WTC11 (cell line): ENCODE results near the gene CGRRF1. TPM values are rescaled to one million over a fixed set of nuclear protein-coding genes. Genes with fewer than 3 reads are reported as not detected.

Experiments
- ATAC-seq: fragments of 200-7000 bp; cut with Tn5 transposase; 2 replicates; pipeline ENCODE4 v1.10.0; 2021; ENCODE audit warnings: mild to moderate bottlenecking, moderate library complexity
- CTCF ChIA-PET: fragments of 300-600 bp; sonication (Branson Sonifier 250); formaldehyde crosslinking; loops from one replicate; lab custom pipeline; 2021; ENCODE audit warnings: antibody characterized with exemption; lab: Charles Lee
- POLR2A ChIA-PET: fragments of 350-600 bp; sonication (Branson Sonifier 250); formaldehyde crosslinking; loops from one replicate; lab custom pipeline; 2021; ENCODE audit warnings: antibody characterized with exemption; lab: Charles Lee
- DNase-seq: peaks from one replicate; pipeline ENCODE4 v3.0.0; 2021; ENCODE audit warnings: low spot score
- H3K27ac Mint-ChIP-seq: 2 replicates; pipeline ENCODE4 v1.8.0; 2021; ENCODE audit warnings: mixed read lengths
- H3K27me3 Mint-ChIP-seq: 2 replicates; pipeline ENCODE4 v1.8.0; 2021; ENCODE audit warnings: low read depth, mild to moderate bottlenecking, moderate library complexity, mixed read lengths
- H3K36me3 Mint-ChIP-seq: 2 replicates; pipeline ENCODE4 v1.8.0; 2021; ENCODE audit warnings: mixed read lengths
- H3K4me1 Mint-ChIP-seq: 2 replicates; pipeline ENCODE4 v1.8.0; 2022; ENCODE audit warnings: mixed read lengths
- H3K4me3 Mint-ChIP-seq: 2 replicates; pipeline ENCODE4 v1.8.0; 2021; ENCODE audit warnings: mild to moderate bottlenecking, moderate library complexity, mixed read lengths
- H3K9me3 Mint-ChIP-seq: 2 replicates; pipeline ENCODE4 v1.8.0; 2021; ENCODE audit warnings: mixed read lengths
- CBFB ChIP-seq: sonication (generic); formaldehyde crosslinking; IDR thresholded peaks from 2 replicates; pipeline ENCODE4 v1.8.1; 2022; ENCODE audit warnings: mild to moderate bottlenecking, low read depth, missing genetic modification reagents
- E2F4 ChIP-seq: sonication (generic); formaldehyde crosslinking; IDR thresholded peaks from 2 replicates; pipeline ENCODE4 v1.8.1; 2022; ENCODE audit warnings: low read depth, mild to moderate bottlenecking, moderate library complexity, missing genetic modification reagents, borderline replicate concordance
- E2F5 ChIP-seq: sonication (generic); formaldehyde crosslinking; IDR thresholded peaks from 2 replicates; pipeline ENCODE4 v1.8.1; 2022; ENCODE audit warnings: mild to moderate bottlenecking, moderate library complexity, missing genetic modification reagents
- FOXJ3 ChIP-seq: sonication (generic); formaldehyde crosslinking; IDR thresholded peaks from 2 replicates; pipeline ENCODE4 v1.9.0; 2021; ENCODE audit warnings: missing genetic modification reagents, mild to moderate bottlenecking, borderline replicate concordance
- GRHL2 ChIP-seq: fragments of 250-450 bp; sonication (Bioruptor Pico); IDR thresholded peaks from 2 replicates; pipeline ENCODE4 v1.8.0; 2022; ENCODE audit warnings: mild to moderate bottlenecking, moderate library complexity; ENCODE audit not compliant: insufficient replicate concordance, severe bottlenecking
- JUN ChIP-seq: sonication (generic); formaldehyde crosslinking; IDR thresholded peaks from 2 replicates; pipeline ENCODE4 v1.8.0; 2023; ENCODE audit warnings: mild to moderate bottlenecking, missing genetic modification reagents
- MLX ChIP-seq: sonication (generic); formaldehyde crosslinking; IDR thresholded peaks from 2 replicates; pipeline ENCODE4 v1.8.1; 2023; ENCODE audit warnings: mild to moderate bottlenecking, missing genetic modification reagents, moderate library complexity
- MXD4 ChIP-seq: fragments of 250-450 bp; sonication (Bioruptor Pico); IDR thresholded peaks from 2 replicates; pipeline ENCODE4 v1.8.0; 2021; ENCODE audit warnings: mild to moderate bottlenecking, moderate library complexity, borderline replicate concordance
- NFYB ChIP-seq: sonication (generic); formaldehyde crosslinking; conservative IDR thresholded peaks from 2 replicates; pipeline ENCODE4 v1.8.0; 2022; ENCODE audit warnings: low read depth, missing genetic modification reagents
- OVOL2 ChIP-seq: fragments of 250-450 bp; sonication (Bioruptor Pico); IDR thresholded peaks from 2 replicates; pipeline ENCODE4 v1.9.0; 2021; ENCODE audit warnings: mild to moderate bottlenecking, borderline replicate concordance
- RORB ChIP-seq: fragments of 250-450 bp; sonication (Bioruptor Pico); IDR thresholded peaks from 2 replicates; pipeline ENCODE4 v1.9.0; 2021; ENCODE audit warnings: mild to moderate bottlenecking
- STAT6 ChIP-seq: sonication (generic); formaldehyde crosslinking; conservative IDR thresholded peaks from 2 replicates; pipeline ENCODE4 v1.8.1; 2023; ENCODE audit warnings: mild to moderate bottlenecking, low read depth, missing genetic modification reagents, moderate library complexity
- ZNF219 ChIP-seq: sonication (generic); formaldehyde crosslinking; IDR thresholded peaks from 2 replicates; pipeline ENCODE4 v1.8.0; 2023; ENCODE audit warnings: missing genetic modification reagents, mild to moderate bottlenecking, borderline replicate concordance
- ZSCAN18 ChIP-seq: fragments of 250-450 bp; sonication (Bioruptor Pico); IDR thresholded peaks from 2 replicates; pipeline ENCODE4 v2.1.2; 2022; ENCODE audit warnings: mild to moderate bottlenecking, moderate library complexity
- total RNA-seq: library from RNA; stranded (reverse); gene quantifications from 3 replicates; pipeline ENCODE4 v1.2.3, GENCODE V29; 2021
- TF ChIP-seq, protein P1 (sequence below): sonication (generic); formaldehyde crosslinking; IDR thresholded peaks from 2 replicates; pipeline ENCODE4 v1.8.1; 2023; ENCODE audit warnings: mild to moderate bottlenecking, missing genetic modification reagents, borderline replicate concordance
- TF ChIP-seq, protein P2 (sequence below): sonication (generic); formaldehyde crosslinking; IDR thresholded peaks from 2 replicates; pipeline ENCODE4 v1.8.1; 2023; ENCODE audit warnings: mild to moderate bottlenecking, missing genetic modification reagents, moderate library complexity

Gene CGRRF1
- total RNA-seq, 1 experiment from 2014 or later, result 15.1 TPM

DNA sequence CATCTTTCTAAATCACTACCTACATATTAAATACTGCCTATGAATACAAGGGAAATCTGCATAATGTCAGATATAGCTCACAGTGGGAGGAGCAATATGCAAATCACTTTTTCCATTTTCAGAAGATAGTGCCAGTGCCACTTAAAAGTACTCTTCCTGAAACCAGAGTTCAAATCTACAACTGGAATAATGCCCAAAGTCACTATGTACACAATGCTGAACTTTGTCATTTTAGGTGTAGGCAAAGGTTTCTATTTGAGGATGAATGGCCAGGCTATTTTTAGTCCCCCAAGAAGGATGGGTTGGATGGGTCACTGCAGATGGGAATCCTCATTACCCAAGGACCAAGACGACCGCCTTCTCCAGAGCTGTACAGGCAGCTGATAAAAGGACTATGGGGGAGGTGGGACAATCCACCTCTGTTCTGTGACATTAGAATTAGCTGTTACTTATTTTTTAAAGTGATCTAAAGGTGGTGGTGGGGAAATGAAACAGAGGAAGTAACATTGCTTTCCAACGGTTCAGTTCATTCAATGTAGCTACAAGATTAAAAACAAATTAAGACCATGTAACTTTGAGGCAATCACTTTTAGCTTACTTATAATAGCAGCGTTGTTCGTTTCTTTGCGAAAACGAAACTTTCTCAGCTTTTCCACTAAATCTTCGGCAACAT is 26.5 kb upstream of the CGRRF1 start:
- no peak overlapping the region for H3K4me3 Mint-ChIP-seq
- no peaks in the 10 kb centered on the region for H3K9me3 Mint-ChIP-seq
- H3K27me3 Mint-ChIP-seq, result no peaks in the 10 kb centered on the region
- no peak overlapping the region for H3K27ac Mint-ChIP-seq
- TF ChIP-seq CBFB (CRISPR knock-in tag) (no peak), ZSCAN18 (CRISPR knock-in tag) (no peak), ZNF219 (CRISPR knock-in tag) (no peak), E2F5 (CRISPR knock-in tag) (no peak), E2F4 (CRISPR knock-in tag) (no peak), RORB (CRISPR knock-in tag) (no peak), MLX (CRISPR knock-in tag) (no peak), JUN (no peak)
- TF ChIP-seq, all 79 proteins: peak for 0
- ChIA-PET CTCF (no interaction called here), POLR2A (no interaction called here)
- DNase-seq (no peak), ATAC-seq (no peak)
- H3K4me1 Mint-ChIP-seq, result peaks cover 24% of the 10 kb centered on the region
- peaks cover 15% of the 10 kb centered on the region for H3K36me3 Mint-ChIP-seq

- no peak for DNase-seq
- TF ChIP-seq NFYB (CRISPR knock-in tag), result no peak
- no peak for TF ChIP-seq JUN
- TF ChIP-seq RORB (CRISPR knock-in tag), result no peak
- TF ChIP-seq GRHL2 (CRISPR knock-in tag), result no peak
- no peak for TF ChIP-seq MXD4 (CRISPR knock-in tag)
- TF ChIP-seq OVOL2, result no peak
- TF ChIP-seq, protein P1, sequence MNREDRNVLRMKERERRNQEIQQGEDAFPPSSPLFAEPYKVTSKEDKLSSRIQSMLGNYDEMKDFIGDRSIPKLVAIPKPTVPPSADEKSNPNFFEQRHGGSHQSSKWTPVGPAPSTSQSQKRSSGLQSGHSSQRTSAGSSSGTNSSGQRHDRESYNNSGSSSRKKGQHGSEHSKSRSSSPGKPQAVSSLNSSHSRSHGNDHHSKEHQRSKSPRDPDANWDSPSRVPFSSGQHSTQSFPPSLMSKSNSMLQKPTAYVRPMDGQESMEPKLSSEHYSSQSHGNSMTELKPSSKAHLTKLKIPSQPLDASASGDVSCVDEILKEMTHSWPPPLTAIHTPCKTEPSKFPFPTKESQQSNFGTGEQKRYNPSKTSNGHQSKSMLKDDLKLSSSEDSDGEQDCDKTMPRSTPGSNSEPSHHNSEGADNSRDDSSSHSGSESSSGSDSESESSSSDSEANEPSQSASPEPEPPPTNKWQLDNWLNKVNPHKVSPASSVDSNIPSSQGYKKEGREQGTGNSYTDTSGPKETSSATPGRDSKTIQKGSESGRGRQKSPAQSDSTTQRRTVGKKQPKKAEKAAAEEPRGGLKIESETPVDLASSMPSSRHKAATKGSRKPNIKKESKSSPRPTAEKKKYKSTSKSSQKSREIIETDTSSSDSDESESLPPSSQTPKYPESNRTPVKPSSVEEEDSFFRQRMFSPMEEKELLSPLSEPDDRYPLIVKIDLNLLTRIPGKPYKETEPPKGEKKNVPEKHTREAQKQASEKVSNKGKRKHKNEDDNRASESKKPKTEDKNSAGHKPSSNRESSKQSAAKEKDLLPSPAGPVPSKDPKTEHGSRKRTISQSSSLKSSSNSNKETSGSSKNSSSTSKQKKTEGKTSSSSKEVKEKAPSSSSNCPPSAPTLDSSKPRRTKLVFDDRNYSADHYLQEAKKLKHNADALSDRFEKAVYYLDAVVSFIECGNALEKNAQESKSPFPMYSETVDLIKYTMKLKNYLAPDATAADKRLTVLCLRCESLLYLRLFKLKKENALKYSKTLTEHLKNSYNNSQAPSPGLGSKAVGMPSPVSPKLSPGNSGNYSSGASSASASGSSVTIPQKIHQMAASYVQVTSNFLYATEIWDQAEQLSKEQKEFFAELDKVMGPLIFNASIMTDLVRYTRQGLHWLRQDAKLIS (CRISPR knock-in tag), result no peak
- TF ChIP-seq, protein P2, sequence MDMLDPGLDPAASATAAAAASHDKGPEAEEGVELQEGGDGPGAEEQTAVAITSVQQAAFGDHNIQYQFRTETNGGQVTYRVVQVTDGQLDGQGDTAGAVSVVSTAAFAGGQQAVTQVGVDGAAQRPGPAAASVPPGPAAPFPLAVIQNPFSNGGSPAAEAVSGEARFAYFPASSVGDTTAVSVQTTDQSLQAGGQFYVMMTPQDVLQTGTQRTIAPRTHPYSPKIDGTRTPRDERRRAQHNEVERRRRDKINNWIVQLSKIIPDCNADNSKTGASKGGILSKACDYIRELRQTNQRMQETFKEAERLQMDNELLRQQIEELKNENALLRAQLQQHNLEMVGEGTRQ (CRISPR knock-in tag), result no peak
- TF ChIP-seq STAT6 (CRISPR knock-in tag), result no peak
- no peak for TF ChIP-seq FOXJ3
- Mint-ChIP-seq H3K27ac (no peak overlapping the region), H3K4me3 (no peak overlapping the region), H3K27me3 (no peaks in the 10 kb centered on the region), H3K4me1 (peaks cover 24% of the 10 kb centered on the region), H3K36me3 (peaks cover 13% of the 10 kb centered on the region), H3K9me3 (no peaks in the 10 kb centered on the region)
- ChIA-PET CTCF (no interaction called here), POLR2A (no interaction called here)
- ATAC-seq, result no peak
Observed at GRCh38 chr14:54483846-54484245, 25.9 kb upstream of the CGRRF1 start.
